Activated B cell treated with CpG ODN at 0.5 μM for 24 hours (primary cell): ENCODE data around the gene MALRD1. TPM values are rescaled to one million over a fixed set of nuclear protein-coding genes. Genes with fewer than 3 reads are reported as not detected.

Experiments used
- ATAC-seq: fragments of 200-7000 bp; cut with Tn5 transposase; one replicate; pipeline ENCODE4 v1.10.0; 2021; ENCODE audit warnings: low read depth, mild to moderate bottlenecking, moderate library complexity
- CTCF ChIA-PET: fragments of 350-600 bp; sonication (Branson Sonifier 250); formaldehyde crosslinking; loops from one replicate; lab custom pipeline; 2021; ENCODE audit warnings: antibody characterized with exemption; lab: Charles Lee
- POLR2A ChIA-PET: fragments of 350-600 bp; sonication (Branson Sonifier 250); formaldehyde crosslinking; loops from one replicate; lab custom pipeline; 2021; ENCODE audit warnings: antibody characterized with exemption; lab: Charles Lee
- DNase-seq: peaks from one replicate; pipeline ENCODE4 v3.0.0; 2022
- H3K27ac Mint-ChIP-seq: one replicate; pipeline ENCODE4 v1.8.0; 2020; ENCODE audit warnings: mixed read lengths
- H3K27me3 Mint-ChIP-seq: one replicate; pipeline ENCODE4 v1.8.0; 2021; ENCODE audit warnings: mixed read lengths
- H3K36me3 Mint-ChIP-seq: one replicate; pipeline ENCODE4 v1.8.0; 2021; ENCODE audit warnings: low read depth, mixed read lengths
- H3K4me1 Mint-ChIP-seq: one replicate; pipeline ENCODE4 v1.8.0; 2021; ENCODE audit warnings: mixed read lengths
- H3K4me3 Mint-ChIP-seq: one replicate; pipeline ENCODE4 v1.8.0; 2020; ENCODE audit warnings: mild to moderate bottlenecking, mixed read lengths
- H3K9me3 Mint-ChIP-seq: one replicate; pipeline ENCODE4 v1.8.0; 2020; ENCODE audit warnings: mixed read lengths
- intact Hi-C: fragments of 100-400 bp; cut with micrococcal nuclease; formaldehyde crosslinking; loops from one replicate; pipeline ENCODE4 v1.15.1; 2024
- total RNA-seq: library from RNA; stranded (reverse); gene quantifications from 2 replicates; pipeline ENCODE4 v1.2.3, GENCODE V29; 2022
- TF ChIP-seq, protein P1 (sequence below): fragments of 200-600 bp; IDR thresholded peaks from one replicate; pipeline ENCODE4 v1.8.0; 2022; ENCODE audit warnings: antibody characterized with exemption, mild to moderate bottlenecking

MALRD1 gene
- total RNA-seq, 1 donor from 2014 or later: not detected

DNA sequence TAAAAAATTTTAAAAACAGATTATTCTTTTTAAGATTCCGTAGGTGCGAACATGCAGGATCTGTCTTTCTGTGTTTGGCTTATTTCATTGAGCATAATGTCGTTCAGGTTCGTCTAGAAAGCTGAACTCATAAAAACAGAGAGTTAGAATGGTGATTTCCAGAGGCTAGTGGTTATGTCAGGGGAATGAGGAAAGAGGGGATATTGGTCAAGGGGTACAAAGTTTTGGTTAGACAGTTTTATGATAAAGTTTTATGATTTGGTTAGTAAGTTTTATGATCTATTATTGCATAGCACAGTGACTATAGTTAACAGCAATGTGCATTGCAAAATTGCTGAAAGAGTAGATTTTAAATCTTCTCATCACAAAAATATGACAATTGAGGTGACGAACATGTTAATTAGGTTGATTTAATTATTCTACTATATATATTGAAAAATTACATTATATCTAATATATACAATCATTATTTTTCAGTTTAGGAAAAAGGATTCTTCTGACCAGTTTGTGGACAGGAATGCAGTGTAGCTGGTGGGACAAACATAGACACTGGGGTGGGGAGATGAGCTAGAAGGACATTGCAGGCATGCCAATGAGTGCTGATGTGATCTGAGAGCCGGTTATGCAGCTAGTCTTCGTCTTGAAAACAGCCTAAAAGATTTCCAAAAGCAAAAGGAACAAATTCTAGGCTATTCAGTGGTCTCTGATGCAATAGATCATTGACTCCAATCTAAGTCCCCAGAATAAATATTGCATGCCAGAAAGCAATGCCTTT lies 31.3 kb upstream of the MALRD1 start:
- no peak overlapping the region for H3K27ac Mint-ChIP-seq
- TF ChIP-seq, protein P1, sequence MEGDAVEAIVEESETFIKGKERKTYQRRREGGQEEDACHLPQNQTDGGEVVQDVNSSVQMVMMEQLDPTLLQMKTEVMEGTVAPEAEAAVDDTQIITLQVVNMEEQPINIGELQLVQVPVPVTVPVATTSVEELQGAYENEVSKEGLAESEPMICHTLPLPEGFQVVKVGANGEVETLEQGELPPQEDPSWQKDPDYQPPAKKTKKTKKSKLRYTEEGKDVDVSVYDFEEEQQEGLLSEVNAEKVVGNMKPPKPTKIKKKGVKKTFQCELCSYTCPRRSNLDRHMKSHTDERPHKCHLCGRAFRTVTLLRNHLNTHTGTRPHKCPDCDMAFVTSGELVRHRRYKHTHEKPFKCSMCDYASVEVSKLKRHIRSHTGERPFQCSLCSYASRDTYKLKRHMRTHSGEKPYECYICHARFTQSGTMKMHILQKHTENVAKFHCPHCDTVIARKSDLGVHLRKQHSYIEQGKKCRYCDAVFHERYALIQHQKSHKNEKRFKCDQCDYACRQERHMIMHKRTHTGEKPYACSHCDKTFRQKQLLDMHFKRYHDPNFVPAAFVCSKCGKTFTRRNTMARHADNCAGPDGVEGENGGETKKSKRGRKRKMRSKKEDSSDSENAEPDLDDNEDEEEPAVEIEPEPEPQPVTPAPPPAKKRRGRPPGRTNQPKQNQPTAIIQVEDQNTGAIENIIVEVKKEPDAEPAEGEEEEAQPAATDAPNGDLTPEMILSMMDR: no peak
- H3K27me3 Mint-ChIP-seq: no peaks in the 10 kb centered on the region
- ChIA-PET CTCF (no interaction called here), POLR2A (no interaction called here)
- DNase-seq: no peak
- peaks cover 11% of the 10 kb centered on the region for H3K9me3 Mint-ChIP-seq
- H3K36me3 Mint-ChIP-seq: no peaks in the 10 kb centered on the region
- H3K4me3 Mint-ChIP-seq: no peak overlapping the region
- no peaks in the 10 kb centered on the region for H3K4me1 Mint-ChIP-seq
- intact Hi-C loops: no loop called here
- no peak for ATAC-seq

GRCh38 chr10:19021162-19021561 lies 27.4 kb upstream of the MALRD1 start:
- ATAC-seq (no peak), DNase-seq (no peak)
- Mint-ChIP-seq H3K27ac (no peak overlapping the region), H3K36me3 (no peaks in the 10 kb centered on the region), H3K27me3 (no peaks in the 10 kb centered on the region), H3K4me1 (no peaks in the 10 kb centered on the region), H3K9me3 (peaks cover 5% of the 10 kb centered on the region), H3K4me3 (no peak overlapping the region)
- CTCF ChIA-PET: no interaction called here
- TF ChIP-seq, protein P1: no peak
- intact Hi-C loops: no loop called here
- POLR2A ChIA-PET: no interaction called here

- ChIA-PET POLR2A (no interaction called here), CTCF (no interaction called here)
- no peak for DNase-seq
- Mint-ChIP-seq H3K27ac (no peak overlapping the region), H3K36me3 (no peaks in the 10 kb centered on the region), H3K9me3 (peaks cover 2% of the 10 kb centered on the region), H3K4me1 (no peaks in the 10 kb centered on the region), H3K4me3 (no peak overlapping the region), H3K27me3 (no peaks in the 10 kb centered on the region)
- intact Hi-C loops: no loop called here
- TF ChIP-seq, protein P1: no peak
- no peak for ATAC-seq
Measured at GRCh38 chr10:19024611-19025010, 24.0 kb upstream of the MALRD1 start.

DNA sequence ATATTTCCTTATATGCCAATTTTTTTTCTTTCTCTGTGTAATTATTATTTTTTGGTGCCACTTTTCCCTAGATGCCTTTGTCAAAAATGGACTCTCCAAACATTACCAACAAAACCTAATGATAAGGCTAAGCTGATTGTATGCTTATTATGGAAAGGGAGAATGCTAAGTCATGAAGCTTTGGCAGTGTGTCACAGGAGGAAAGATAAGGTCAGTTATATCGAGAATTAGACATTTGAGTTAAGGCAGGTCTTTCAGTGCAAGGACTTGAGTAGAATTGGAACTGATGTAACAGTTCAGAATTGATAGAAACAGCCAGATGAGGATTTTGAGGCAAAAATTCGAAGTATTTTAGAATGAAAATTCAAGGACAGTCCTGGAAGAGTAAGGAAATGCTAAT lies 16.8 kb upstream of the MALRD1 start:
- intact Hi-C loops: no loop called here
- no peaks in the 10 kb centered on the region for H3K36me3 Mint-ChIP-seq
- H3K9me3 Mint-ChIP-seq: peaks cover 8% of the 10 kb centered on the region
- ATAC-seq (no peak), DNase-seq (no peak)
- POLR2A ChIA-PET: no interaction called here
- CTCF ChIA-PET: no interaction called here
- TF ChIP-seq, protein P1: no peak
- H3K4me3 Mint-ChIP-seq: no peak overlapping the region
- H3K27ac Mint-ChIP-seq: no peak overlapping the region
- no peaks in the 10 kb centered on the region for H3K4me1 Mint-ChIP-seq
- H3K27me3 Mint-ChIP-seq: no peaks in the 10 kb centered on the region

DNA sequence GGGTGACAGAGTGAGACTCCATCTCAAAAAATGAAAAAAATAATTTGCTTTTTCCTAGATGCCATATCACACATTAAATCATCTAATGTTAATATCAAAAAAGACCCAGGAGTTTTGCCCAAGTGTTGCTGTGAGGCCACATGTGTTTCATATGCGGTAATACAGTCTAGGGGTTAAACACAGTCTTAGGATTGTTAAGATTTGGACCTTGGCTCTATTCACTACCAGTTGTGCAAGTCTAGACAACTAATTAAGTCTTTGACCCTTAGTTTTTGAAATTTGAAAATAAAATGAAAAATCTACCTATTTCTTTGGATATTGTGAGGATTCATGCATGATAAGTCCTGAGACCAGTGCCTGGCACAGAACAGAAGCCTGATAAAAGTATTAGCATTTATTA lies 14.9 kb upstream of the MALRD1 start:
- H3K4me3 Mint-ChIP-seq: no peak overlapping the region
- no peaks in the 10 kb centered on the region for H3K4me1 Mint-ChIP-seq
- no peaks in the 10 kb centered on the region for H3K36me3 Mint-ChIP-seq
- no peak overlapping the region for H3K27ac Mint-ChIP-seq
- H3K27me3 Mint-ChIP-seq: no peaks in the 10 kb centered on the region
- TF ChIP-seq, protein P1: no peak
- ATAC-seq (no peak), DNase-seq (no peak)
- intact Hi-C loops: no loop called here
- POLR2A ChIA-PET: no interaction called here
- peaks cover 8% of the 10 kb centered on the region for H3K9me3 Mint-ChIP-seq
- CTCF ChIA-PET: no interaction called here
